ENCODE data around the gene NHERF2.

GRCh38 chr16:2071454-2072202 is 44.9 kb downstream of the NHERF2 start:
- TF ChIP-seq CTCF (conservative IDR thresholded peaks at IDR 0.05; ENCODE audit: low read depth in 2 of 2) (peak in 1 of 2 experiments; percentile 21; a peak in 2 of 4 replicates), POLR2AphosphoS5 (IDR thresholded peaks at IDR 0.05; ENCODE audit: low read depth) (no peak), ZNF331 (CRISPR knock-in tag; IDR thresholded peaks at IDR 0.05; ENCODE audit: low read depth) (no peak), EZH2 (IDR thresholded peaks at IDR 0.05; ENCODE audit: low read depth, unreplicated experiment) (no peak)
